B cell (primary cell): ENCODE data around the gene SNAPC4. TPM values are rescaled to one million over a fixed set of nuclear protein-coding genes. Genes with fewer than 3 reads are reported as not detected.

Experiments
- ATAC-seq: fragments of 200-7000 bp; cut with Tn5 transposase; one replicate; pipeline ENCODE4 v1.10.0; 2021; ENCODE audit warnings: low read depth, mild to moderate bottlenecking, moderate number of reproducible peaks, moderate library complexity
- CTCF ChIA-PET: fragments of 350-600 bp; sonication (Branson Sonifier 250); formaldehyde crosslinking; loops from one replicate; lab custom pipeline; 2021; ENCODE audit warnings: antibody characterized with exemption, inconsistent platforms; lab: Charles Lee
- POLR2A ChIA-PET: fragments of 350-600 bp; sonication (Branson Sonifier 250); formaldehyde crosslinking; loops from one replicate; lab custom pipeline; 2021; ENCODE audit warnings: antibody characterized with exemption; lab: Charles Lee
- DNase-seq: peaks from one replicate; pipeline ENCODE4 v3.0.0; 2013
- H2AFZ ChIP-seq: 2 replicates; pipeline ENCODE4 v1.6.1; 2012; ENCODE audit warnings: mild to moderate bottlenecking, low read depth, low read length; ENCODE audit not compliant: insufficient read depth, poor library complexity, severe bottlenecking
- H3K27ac ChIP-seq, 2 donors: 1 replicate in 1 of 2; 2 replicates in 1 of 2; pipeline ENCODE4 v1.5.1; 2012 to 2013; ENCODE audit warnings: low read length in 2 of 2, mild to moderate bottlenecking in 2 of 2, moderate library complexity in 1 of 2
- H3K27me3 ChIP-seq, 4 experiments: fragments of 200-600 bp in 1 of 4; sonication (generic) in 1 of 4; replicated peaks in 1 of 4; 1 replicate in 2 of 4; 2 replicates in 2 of 4; pipeline versions ENCODE4 v1.6.1 to v1.7.0; 2013 to 2016; ENCODE audit warnings: low read length in 3 of 4, mild to moderate bottlenecking in 2 of 4, mixed read lengths in 1 of 4, moderate library complexity in 1 of 4; ENCODE audit not compliant: insufficient read depth in 4 of 4, control insufficient read depth in 3 of 4; ENCODE audit errors: control extremely low read depth in 1 of 4
- H3K36me3 ChIP-seq, 2 experiments: replicated peaks in 1 of 2; 1 replicate in 1 of 2; 2 replicates in 1 of 2; pipeline versions ENCODE4 v1.6.1 to v1.7.1; 2013; ENCODE audit warnings: low read length in 1 of 2; ENCODE audit not compliant: insufficient read depth in 2 of 2, control insufficient read depth in 1 of 2; ENCODE audit errors: control extremely low read depth in 1 of 2, extremely low read depth in 1 of 2
- H3K4me1 ChIP-seq, 2 donors: fragments of 200-600 bp in 1 of 2; sonication (generic) in 1 of 2; 1 replicate in 1 of 2; 2 replicates in 1 of 2; pipeline versions ENCODE4 v1.5.1 to v1.6.1; 2013 to 2017; ENCODE audit warnings: low read length in 2 of 2; ENCODE audit not compliant: control insufficient read depth in 2 of 2, insufficient read depth in 2 of 2
- H3K4me2 ChIP-seq: replicated peaks from 2 replicates; pipeline ENCODE3; 2012; ENCODE audit warnings: mild to moderate bottlenecking, low read depth, low read length; ENCODE audit not compliant: poor library complexity, severe bottlenecking
- H3K4me3 ChIP-seq, 5 experiments: fragments of 200-600 bp in 1 of 5; sonication (generic) in 1 of 5; 1 replicate in 3 of 5; 2 replicates in 2 of 5; pipeline versions ENCODE4 v1.5.1 to v1.7.0; 2011 to 2016; ENCODE audit warnings: low read length in 4 of 5, mild to moderate bottlenecking in 4 of 5, low read depth in 2 of 5, control low read depth in 1 of 5, moderate library complexity in 1 of 5; ENCODE audit not compliant: insufficient read depth in 1 of 5; ENCODE audit errors: control extremely low read depth in 1 of 5, extremely low read depth in 1 of 5
- H3K79me2 ChIP-seq: fragments of 200-600 bp; sonication (generic); one replicate; pipeline ENCODE4 v1.6.0; 2016; ENCODE audit warnings: low read length; ENCODE audit not compliant: control insufficient read depth, insufficient read depth
- H3K9ac ChIP-seq: fragments of 200-600 bp; sonication (generic); 2 replicates; pipeline ENCODE4 v1.6.1; 2017; ENCODE audit warnings: mild to moderate bottlenecking, low read length, moderate library complexity
- H3K9me3 ChIP-seq, 3 donors: one replicate each; pipeline versions ENCODE4 v1.6.1 to v1.7.1; 2013; ENCODE audit warnings: low read length in 2 of 3; ENCODE audit not compliant: control insufficient read depth in 2 of 3, insufficient read depth in 1 of 3; ENCODE audit errors: control extremely low read depth in 1 of 3
- H4K20me1 ChIP-seq: 2 replicates; pipeline ENCODE4 v1.6.0; 2012; ENCODE audit warnings: mild to moderate bottlenecking, low read length; ENCODE audit not compliant: insufficient read depth, control insufficient read depth, poor library complexity, severe bottlenecking
- H3K27ac Mint-ChIP-seq: one replicate; pipeline ENCODE4 v1.8.0; 2021; ENCODE audit warnings: mixed read lengths
- H3K27me3 Mint-ChIP-seq: one replicate; pipeline ENCODE4 v1.8.0; 2021; ENCODE audit warnings: mixed read lengths
- H3K4me1 Mint-ChIP-seq: one replicate; pipeline ENCODE4 v1.8.0; 2021; ENCODE audit warnings: mixed read lengths
- H3K4me3 Mint-ChIP-seq: one replicate; pipeline ENCODE4 v1.8.0; 2021; ENCODE audit warnings: mixed read lengths
- H3K9me3 Mint-ChIP-seq: one replicate; pipeline ENCODE4 v1.8.0; 2022; ENCODE audit warnings: mixed read lengths; ENCODE audit not compliant: insufficient read depth
- EZH2 ChIP-seq: IDR thresholded peaks from 2 replicates; pipeline ENCODE4 v1.6.1; 2012; ENCODE audit warnings: borderline replicate concordance, low read depth, mild to moderate bottlenecking, moderate library complexity, low read length; ENCODE audit not compliant: insufficient read depth, poor library complexity, severe bottlenecking
- WGBS: methylation state at CpG from one replicate; pipeline ENCODE4 v1.1.5; 2013; ENCODE audit warnings: missing lambda C conversion rate; ENCODE audit not compliant: insufficient coverage; 5-methylcytosine and 5-hydroxymethylcytosine counted together
- intact Hi-C: fragments of 100-400 bp; cut with micrococcal nuclease; formaldehyde crosslinking; loops from one replicate; pipeline ENCODE4 v1.10.0; 2022
- polyA plus RNA-seq: library from polyadenylated mRNA; depleted of rRNA; stranded (reverse); fragments of >200 nt; gene quantifications from 2 replicates; pipeline ENCODE4 v1.2.3, GENCODE V29; 2012
- total RNA-seq, 2 donors: library from RNA; stranded (reverse); fragments of 120-200 nt in 1 of 2; gene quantifications; 1 replicate in 1 of 2; 2 replicates in 1 of 2; pipeline versions ENCODE4 v1.2.3 to v1.2.4, GENCODE V29; 2013 to 2022
- TF ChIP-seq, protein P1 (sequence below): fragments of 200-600 bp; IDR thresholded peaks from one replicate; pipeline ENCODE4 v1.8.0; 2022; ENCODE audit warnings: antibody characterized with exemption, mild to moderate bottlenecking

SNAPC4 gene
- total and polyA plus RNA-seq, 2 donors (not counting 1 experiment from before 2014, with no cell fraction given): 13.1 to 15.6 TPM

GRCh38 chr9:136436055-136436634 lies 36.2 kb upstream of the SNAPC4 start:
- intact Hi-C loops: no loop called here
- H3K27ac Mint-ChIP-seq: no peak overlapping the region
- peaks cover 26% of the 10 kb centered on the region for H3K4me1 Mint-ChIP-seq
- Histone ChIP-seq H3K27me3 (no peaks in the 10 kb centered on the region), H4K20me1 (peaks cover 74% of the 10 kb centered on the region), H3K4me2 (no peak overlapping the region), H3K36me3 (peaks cover 0 to 5% of the 10 kb centered on the region in 2 experiments), H2AFZ (no peak overlapping the region), H3K4me1 (peaks cover 21 to 28% of the 10 kb centered on the region in 2 donors), H3K4me3 (no peak overlapping the region), H3K27ac (no peak overlapping the region), H3K9me3 (no peaks in the 10 kb centered on the region), H3K9ac (no peak overlapping the region), H3K79me2 (peaks cover 54% of the 10 kb centered on the region)
- H3K9me3 Mint-ChIP-seq: no peaks in the 10 kb centered on the region
- whole genome bisulfite sequencing: 94% methylated on average over 25 of the region's 25 CpGs
- H3K27me3 Mint-ChIP-seq: no peaks in the 10 kb centered on the region
- TF ChIP-seq, protein P1, sequence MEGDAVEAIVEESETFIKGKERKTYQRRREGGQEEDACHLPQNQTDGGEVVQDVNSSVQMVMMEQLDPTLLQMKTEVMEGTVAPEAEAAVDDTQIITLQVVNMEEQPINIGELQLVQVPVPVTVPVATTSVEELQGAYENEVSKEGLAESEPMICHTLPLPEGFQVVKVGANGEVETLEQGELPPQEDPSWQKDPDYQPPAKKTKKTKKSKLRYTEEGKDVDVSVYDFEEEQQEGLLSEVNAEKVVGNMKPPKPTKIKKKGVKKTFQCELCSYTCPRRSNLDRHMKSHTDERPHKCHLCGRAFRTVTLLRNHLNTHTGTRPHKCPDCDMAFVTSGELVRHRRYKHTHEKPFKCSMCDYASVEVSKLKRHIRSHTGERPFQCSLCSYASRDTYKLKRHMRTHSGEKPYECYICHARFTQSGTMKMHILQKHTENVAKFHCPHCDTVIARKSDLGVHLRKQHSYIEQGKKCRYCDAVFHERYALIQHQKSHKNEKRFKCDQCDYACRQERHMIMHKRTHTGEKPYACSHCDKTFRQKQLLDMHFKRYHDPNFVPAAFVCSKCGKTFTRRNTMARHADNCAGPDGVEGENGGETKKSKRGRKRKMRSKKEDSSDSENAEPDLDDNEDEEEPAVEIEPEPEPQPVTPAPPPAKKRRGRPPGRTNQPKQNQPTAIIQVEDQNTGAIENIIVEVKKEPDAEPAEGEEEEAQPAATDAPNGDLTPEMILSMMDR: no peak
- TF ChIP-seq EZH2: no peak
- H3K4me3 Mint-ChIP-seq: peak overlapping the region; percentile 84
- ATAC-seq (no peak), DNase-seq (no peak)
- CTCF ChIA-PET: no interaction called here
- POLR2A ChIA-PET: interaction anchor here (0.6 kb wide), 1 partner anchor 34 kb away, joined by 5 read pairs; no protein-coding TSS in a partner anchor

DNA sequence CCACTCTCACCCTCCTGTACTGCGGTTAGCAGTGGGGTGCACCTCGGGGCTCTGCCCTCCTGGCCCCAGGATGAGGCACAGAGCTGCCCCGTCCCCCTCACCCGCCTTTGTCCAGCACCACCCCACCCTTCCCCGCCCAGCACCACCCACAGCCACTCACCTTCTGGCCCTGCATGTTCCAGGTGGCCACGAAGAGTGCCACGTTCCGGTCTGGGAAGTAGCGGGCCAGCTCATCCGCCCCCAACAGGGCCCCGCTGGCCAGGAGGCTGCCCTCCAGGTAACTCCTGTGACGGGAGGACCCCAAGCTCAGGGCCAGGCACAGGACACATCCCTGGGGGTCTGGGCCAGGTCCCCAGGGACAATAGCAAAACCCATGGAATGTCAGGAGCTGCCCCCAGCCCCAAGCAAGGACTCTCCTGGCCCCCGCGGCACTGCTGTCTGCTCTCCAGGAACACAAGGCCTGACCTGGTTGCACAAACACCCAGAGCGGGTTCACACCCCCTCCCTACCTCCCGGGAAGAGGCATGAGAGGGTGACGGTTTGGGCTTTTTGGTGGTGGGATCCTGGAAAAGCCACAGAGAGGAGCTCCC lies 34.7 kb upstream of the SNAPC4 start:
- no peaks in the 10 kb centered on the region for H3K9me3 ChIP-seq
- no peak overlapping the region for H2AFZ ChIP-seq
- peaks cover 68% of the 10 kb centered on the region for H4K20me1 ChIP-seq
- 94% methylated on average over 16 of the region's 17 CpGs for WGBS
- no peak overlapping the region for H3K4me3 Mint-ChIP-seq
- H3K36me3 ChIP-seq: peaks cover 0 to 13% of the 10 kb centered on the region in 2 experiments
- no peaks in the 10 kb centered on the region for H3K27me3 Mint-ChIP-seq
- H3K27me3 ChIP-seq: no peaks in the 10 kb centered on the region
- peaks cover 17 to 19% of the 10 kb centered on the region in 2 donors for H3K4me1 ChIP-seq
- no peak overlapping the region for H3K27ac Mint-ChIP-seq
- H3K9ac ChIP-seq: no peak overlapping the region
- intact Hi-C loops: no loop called here
- DNase-seq: no peak
- POLR2A ChIA-PET: no interaction called here
- peaks cover 54% of the 10 kb centered on the region for H3K79me2 ChIP-seq
- ATAC-seq: no peak
- no peak overlapping the region for H3K27ac ChIP-seq
- no peaks in the 10 kb centered on the region for H3K9me3 Mint-ChIP-seq
- H3K4me1 Mint-ChIP-seq: peaks cover 24% of the 10 kb centered on the region
- CTCF ChIA-PET: no interaction called here
- no peak overlapping the region for H3K4me3 ChIP-seq
- no peak overlapping the region for H3K4me2 ChIP-seq
- TF ChIP-seq EZH2: no peak
- TF ChIP-seq, protein P1: no peak
